HL-60 (cell line): ENCODE data around the gene STEAP1B.

Experiments
- CTCF ChIP-seq: IDR thresholded peaks from one replicate; pipeline ENCODE4 v1.5.1; 2011; ENCODE audit warnings: low read length, control low read depth, inconsistent platforms; ENCODE audit not compliant: insufficient read depth
- GABPA ChIP-seq: IDR thresholded peaks from 2 replicates; pipeline ENCODE4 v1.6.1; 2012; ENCODE audit warnings: low read depth
- POLR2AphosphoS5 ChIP-seq: IDR thresholded peaks from 2 replicates; pipeline ENCODE4 v1.6.1; 2012; ENCODE audit warnings: low read depth
- REST ChIP-seq: IDR thresholded peaks from 2 replicates; pipeline ENCODE4 v1.6.1; 2012; ENCODE audit warnings: low read depth; ENCODE audit not compliant: insufficient replicate concordance
- SPI1 ChIP-seq: IDR thresholded peaks from 2 replicates; pipeline ENCODE4 v1.6.1; 2012; ENCODE audit warnings: low read depth, mild to moderate bottlenecking, borderline replicate concordance

GRCh38 chr7:22406715-22407114 lies 93.3 kb downstream of the STEAP1B start:
- TF ChIP-seq POLR2AphosphoS5 (no peak), GABPA (no peak), REST (no peak), CTCF (no peak), SPI1 (no peak)
